GM12873 (cell line): ENCODE results near the gene UBAC2.

Experiments used
- CTCF ChIP-seq: IDR thresholded peaks from 2 replicates; pipeline ENCODE4 v1.5.1; 2012; ENCODE audit warnings: low read depth, mild to moderate bottlenecking, moderate library complexity, low read length, control low read depth; ENCODE audit not compliant: insufficient read depth; ENCODE audit errors: missing control alignments

UBAC2 gene

GRCh38 chr13:99278843-99279242, 78.2 kb downstream of the UBAC2 start:
- no peak for TF ChIP-seq CTCF

- TF ChIP-seq CTCF: no peak
Measured at GRCh38 chr13:99279637-99280036, 79.0 kb downstream of the UBAC2 start.

GRCh38 chr13:99280166-99280565, 79.5 kb downstream of the UBAC2 start:
- TF ChIP-seq CTCF: no peak

- TF ChIP-seq CTCF: no peak
Measured at GRCh38 chr13:99281811-99282263, 81.2 kb downstream of the UBAC2 start.

- no peak for TF ChIP-seq CTCF
Measured at GRCh38 chr13:99282264-99283231, 81.9 kb downstream of the UBAC2 start.

GRCh38 chr13:99285432-99286182, 85.0 kb downstream of the UBAC2 start:
- TF ChIP-seq CTCF: no peak

GRCh38 chr13:99287551-99287950, 86.9 kb downstream of the UBAC2 start:
- no peak for TF ChIP-seq CTCF
